H1 (cell line): Measurements from ENCODE around the gene HK2. TPM values are rescaled to one million over a fixed set of nuclear protein-coding genes. Genes with fewer than 3 reads are reported as not detected.

Experiments used
- CTCF ChIA-PET: fragments of 300-600 bp; sonication (Branson Sonifier 250); formaldehyde crosslinking; loops from one replicate; lab custom pipeline; 2021; ENCODE audit not compliant: partially characterized antibody; lab: Charles Lee
- POLR2A ChIA-PET: fragments of 300-600 bp; sonication (Branson Sonifier 250); formaldehyde crosslinking; loops from one replicate; lab custom pipeline; 2021; ENCODE audit warnings: inconsistent platforms; ENCODE audit not compliant: partially characterized antibody; lab: Charles Lee
- DNase-seq, 2 experiments: peaks; one replicate each; pipeline versions ENCODE4 v3.0.0 to v3.0.0-alpha.2; 2010 to 2022; ENCODE audit warnings: low spot score in 2 of 2, low read depth in 1 of 2, mixed read lengths in 1 of 2
- FAIRE-seq: peaks from 2 replicates; lab custom pipeline; 2011; peaks lifted over from hg19 to GRCh38; lab: Jason Lieb, UNC
- H2AFZ ChIP-seq: 2 replicates; pipeline ENCODE4 v1.8.1; 2012; ENCODE audit warnings: low read length, inconsistent platforms
- H2AK5ac ChIP-seq: 2 replicates; pipeline ENCODE4 v1.6.1; 2013; ENCODE audit warnings: low read depth, low read length
- H2BK120ac ChIP-seq: replicated peaks from 2 replicates; pipeline ENCODE3; 2013; ENCODE audit warnings: low read depth, low read length, inconsistent platforms
- H2BK12ac ChIP-seq: 2 replicates; pipeline ENCODE4 v1.6.1; 2013; ENCODE audit warnings: low read depth, low read length
- H2BK15ac ChIP-seq: 2 replicates; pipeline ENCODE4 v1.6.1; 2013; ENCODE audit warnings: low read length
- H2BK20ac ChIP-seq: 2 replicates; pipeline ENCODE4 v1.6.1; 2013; ENCODE audit warnings: low read length
- H2BK5ac ChIP-seq: 2 replicates; pipeline ENCODE4 v1.6.1; 2013; ENCODE audit warnings: low read depth, low read length
- H3K14ac ChIP-seq: 2 replicates; pipeline ENCODE4 v1.6.1; 2013; ENCODE audit warnings: inconsistent platforms; ENCODE audit not compliant: insufficient read length
- H3K18ac ChIP-seq: 2 replicates; pipeline ENCODE4 v1.6.1; 2013; ENCODE audit warnings: low read length; ENCODE audit errors: extremely low read depth
- H3K23ac ChIP-seq: 2 replicates; pipeline ENCODE4 v1.6.1; 2013; ENCODE audit warnings: inconsistent platforms; ENCODE audit not compliant: insufficient read length
- H3K23me2 ChIP-seq: 2 replicates; pipeline ENCODE4 v1.6.1; 2013; ENCODE audit warnings: low read depth, low read length
- H3K27ac ChIP-seq: 2 replicates; pipeline ENCODE4 v1.6.1; 2011; ENCODE audit warnings: low read depth, low read length, inconsistent platforms
- H3K27me3 ChIP-seq, 4 experiments: replicated peaks in 1 of 4; 1 replicate in 1 of 4; 2 replicates in 3 of 4; pipeline versions ENCODE4 v1.6.1 to v1.8.1; 2011 to 2013; ENCODE audit warnings: low read length in 3 of 4, mild to moderate bottlenecking in 3 of 4, inconsistent platforms in 2 of 4, mixed read lengths in 2 of 4, moderate library complexity in 1 of 4; ENCODE audit not compliant: control insufficient read depth in 3 of 4, insufficient read depth in 3 of 4; ENCODE audit errors: extremely low read depth in 1 of 4
- H3K36me3 ChIP-seq, 4 experiments: 2 replicates each; pipeline versions ENCODE4 v1.6.1 to v1.8.1; 2011 to 2013; ENCODE audit warnings: mild to moderate bottlenecking in 4 of 4, low read length in 3 of 4, moderate library complexity in 2 of 4, control low read depth in 1 of 4, inconsistent platforms in 1 of 4; ENCODE audit not compliant: insufficient read depth in 4 of 4, control insufficient read depth in 2 of 4
- H3K4ac ChIP-seq: replicated peaks from 2 replicates; pipeline ENCODE3; 2013; ENCODE audit warnings: low read length, low read depth, mixed read lengths, inconsistent platforms; ENCODE audit not compliant: insufficient read length
- H3K4me1 ChIP-seq, 4 experiments: replicated peaks in 1 of 4; 1 replicate in 1 of 4; 2 replicates in 3 of 4; pipeline versions ENCODE4 v1.6.1 to v1.8.1; 2011 to 2013; ENCODE audit warnings: low read length in 3 of 4, inconsistent platforms in 2 of 4, mixed read lengths in 1 of 4; ENCODE audit not compliant: insufficient read depth in 4 of 4, control insufficient read depth in 3 of 4
- H3K4me2 ChIP-seq, 2 experiments: 2 replicates each; pipeline versions ENCODE4 v1.6.1 to v1.8.1; 2011 to 2013; ENCODE audit warnings: low read depth in 2 of 2, low read length in 2 of 2, control low read depth in 1 of 2, inconsistent platforms in 1 of 2, mild to moderate bottlenecking in 1 of 2; ENCODE audit not compliant: insufficient read depth in 1 of 2
- H3K4me3 ChIP-seq, 4 experiments: fragments of 200-600, 300-600 bp in 1 of 4; sonication (generic), shearing (Covaris generic), sonication (Bioruptor Twin) in 1 of 4; 2 replicates each; pipeline versions ENCODE4 v1.5.1 to v1.8.1; 2011 to 2016; ENCODE audit warnings: low read length in 4 of 4, low read depth in 3 of 4, control low read depth in 2 of 4, inconsistent platforms in 2 of 4, mild to moderate bottlenecking in 2 of 4, mixed read lengths in 1 of 4, moderate library complexity in 1 of 4; ENCODE audit not compliant: insufficient read depth in 2 of 4; ENCODE audit errors: extremely low read depth in 1 of 4
- H3K56ac ChIP-seq: replicated peaks from 2 replicates; pipeline ENCODE3; 2013; ENCODE audit warnings: low read depth, mild to moderate bottlenecking, mixed read lengths, low read length, inconsistent platforms; ENCODE audit not compliant: insufficient read length
- H3K79me1 ChIP-seq: 2 replicates; pipeline ENCODE4 v1.6.1; 2013; ENCODE audit warnings: low read depth, low read length, control low read depth
- H3K79me2 ChIP-seq, 2 experiments: 2 replicates each; pipeline versions ENCODE4 v1.6.1 to v1.8.1; 2012 to 2013; ENCODE audit warnings: low read length in 2 of 2, mild to moderate bottlenecking in 2 of 2, inconsistent platforms in 1 of 2; ENCODE audit not compliant: insufficient read depth in 2 of 2, control insufficient read depth in 1 of 2
- H3K9ac ChIP-seq, 4 experiments: replicated peaks in 1 of 4; 1 replicate in 1 of 4; 2 replicates in 3 of 4; pipeline versions ENCODE4 v1.6.1 to v1.8.1; 2011 to 2013; ENCODE audit warnings: low read depth in 3 of 4, low read length in 3 of 4, control low read depth in 2 of 4, mild to moderate bottlenecking in 2 of 4, moderate library complexity in 2 of 4, inconsistent platforms in 1 of 4; ENCODE audit errors: extremely low read depth in 1 of 4
- H3K9me3 ChIP-seq, 2 experiments: 2 replicates each; pipeline versions ENCODE4 v1.6.1 to v1.8.1; 2012 to 2013; ENCODE audit warnings: mild to moderate bottlenecking in 2 of 2, moderate library complexity in 2 of 2, control low read depth in 1 of 2, inconsistent platforms in 1 of 2, low read depth in 1 of 2, low read length in 1 of 2, mixed read lengths in 1 of 2; ENCODE audit not compliant: insufficient read depth in 2 of 2
- H4K20me1 ChIP-seq, 2 experiments: replicated peaks in 1 of 2; 2 replicates each; pipeline versions ENCODE3 to v1.8.1; 2011 to 2013; ENCODE audit warnings: inconsistent platforms in 2 of 2, low read length in 2 of 2, mild to moderate bottlenecking in 1 of 2; ENCODE audit not compliant: insufficient read depth in 2 of 2, control insufficient read depth in 1 of 2
- H4K5ac ChIP-seq: 2 replicates; pipeline ENCODE4 v1.6.1; 2013; ENCODE audit warnings: low read length, low read depth, mixed read lengths, inconsistent platforms; ENCODE audit not compliant: insufficient read length
- H4K8ac ChIP-seq: 2 replicates; pipeline ENCODE4 v1.8.0; 2013; ENCODE audit warnings: mild to moderate bottlenecking, moderate library complexity, low read length, inconsistent platforms; ENCODE audit not compliant: insufficient read depth; ENCODE audit errors: extremely low read depth
- H4K91ac ChIP-seq: replicated peaks from 2 replicates; pipeline ENCODE3; 2013; ENCODE audit warnings: low read length, mixed read lengths, inconsistent platforms; ENCODE audit not compliant: insufficient read length
- CEBPB ChIP-seq: IDR thresholded peaks from 2 replicates; pipeline ENCODE4 v1.6.1; 2012; ENCODE audit warnings: low read depth, low read length
- EP300 ChIP-seq, 2 experiments: IDR thresholded peaks; 1 replicate in 1 of 2; 2 replicates in 1 of 2; pipeline ENCODE4 v1.6.1; 2011 to 2012; ENCODE audit warnings: low read depth in 2 of 2, low read length in 2 of 2, mild to moderate bottlenecking in 2 of 2, borderline replicate concordance in 1 of 2, inconsistent platforms in 1 of 2, moderate library complexity in 1 of 2
- POU5F1 ChIP-seq: IDR thresholded peaks from 2 replicates; pipeline ENCODE4 v1.6.1; 2011; ENCODE audit warnings: low read depth, mild to moderate bottlenecking, low read length, moderate library complexity
- TBP ChIP-seq: IDR thresholded peaks from 2 replicates; pipeline ENCODE4 v1.6.1; 2011; ENCODE audit warnings: low read depth, low read length, improper control_type of control experiment
- TEAD4 ChIP-seq: IDR thresholded peaks from 2 replicates; pipeline ENCODE4 v1.6.1; 2012; ENCODE audit warnings: low read depth, low read length, inconsistent platforms, mixed read lengths
- YY1 ChIP-seq: IDR thresholded peaks from 2 replicates; pipeline ENCODE4 v1.6.1; 2011; ENCODE audit warnings: low read depth, mild to moderate bottlenecking, low read length
- WGBS, 2 experiments: shearing (Covaris generic) in 1 of 2; methylation state at CpG; one replicate each; pipeline versions ENCODE4 v1.1.6 to v1.1.7; 2013 to 2015; ENCODE audit warnings: low lambda C conversion rate in 2 of 2, mixed read lengths in 2 of 2, inconsistent platforms in 1 of 2, low coverage in 1 of 2, missing lambda C conversion rate in 1 of 2; ENCODE audit not compliant: insufficient replicate concordance in 2 of 2, insufficient coverage in 1 of 2, insufficient read length in 1 of 2; ENCODE audit errors: extremely low coverage in 1 of 2, missing lambda C conversion rate in 1 of 2; 5-methylcytosine and 5-hydroxymethylcytosine counted together
- polyA plus RNA-seq, 7 experiments: library from polyadenylated mRNA; depleted of rRNA in 3 of 7; stranded (reverse) in 5 of 7; unstranded in 2 of 7; fragments of >200 nt in 5 of 7; fragments of 200-250 nt in 2 of 7; gene quantifications; 1 replicate in 5 of 7; 2 replicates in 1 of 7; 4 replicates in 1 of 7; pipeline versions ENCODE4 v1.2.1 to v1.2.3, GENCODE V29; 2011 to 2013; ENCODE audit warnings: missing spikeins in 2 of 7, mixed read lengths in 2 of 7
- total RNA-seq: library from RNA; stranded (reverse); fragmentation: NEBNext Ultra II Directional; extraction: Animal tissue kit (Norgen Biotek cat#: 25700); gene quantifications from 2 replicates; pipeline ENCODE4 v1.2.1, GENCODE V29; 2021
- TF ChIP-seq, protein P1 (sequence below): IDR thresholded peaks from 2 replicates; pipeline ENCODE4 v1.6.1; 2011; ENCODE audit warnings: low read length, improper control_type of control experiment

Gene HK2
- total and polyA plus RNA-seq, 2 of the 8 experiments (the other 6 are each of a cell fraction or from before 2014, with no cell fraction given) = 22.1 to 61.9 TPM

DNA sequence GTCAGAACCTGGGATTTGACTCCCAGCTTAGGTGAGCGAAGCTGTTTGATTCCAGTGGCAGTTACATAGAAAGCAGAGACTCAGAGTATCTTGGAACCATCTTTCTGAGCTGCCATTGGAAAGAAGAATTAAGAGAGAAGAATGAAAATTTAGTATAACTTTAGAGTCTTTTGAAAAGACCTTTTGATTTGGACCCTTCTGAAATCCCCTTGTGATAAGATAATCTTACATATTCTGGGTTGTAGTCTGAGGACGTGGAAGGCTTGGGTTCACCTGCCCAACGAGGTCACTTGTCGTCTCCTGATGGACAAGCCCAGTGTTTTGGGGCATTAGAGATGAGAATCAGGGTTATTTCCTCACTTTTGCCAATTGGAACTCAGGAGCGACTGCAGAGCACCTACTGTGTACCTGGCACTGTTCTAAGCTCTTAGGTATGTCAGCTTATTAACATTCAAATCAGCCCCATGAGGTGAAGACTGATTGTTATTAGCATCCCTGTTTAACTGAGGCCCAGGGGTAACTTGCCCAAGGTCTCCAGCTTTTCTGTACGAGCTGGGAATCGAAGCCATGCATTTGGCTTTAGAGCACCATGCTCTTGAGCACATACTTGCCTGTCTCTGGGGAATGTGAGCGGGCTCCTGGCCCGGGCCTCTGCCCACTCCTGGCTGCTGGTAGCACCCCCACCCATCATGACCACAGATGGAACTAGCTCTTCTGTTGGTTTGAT is 2.9 kb downstream of the HK2 start:
- CTCF ChIA-PET = interaction anchor here (0.5 to 9.1 kb wide), 35 partner anchors 8 to 641 kb away, joined by 3 to 117 read pairs (median 5); no protein-coding TSS in a partner anchor
- FAIRE-seq = peak; percentile 70
- H3K4me3 ChIP-seq = peak overlapping the region; percentile 11 to 88 (median 40); a peak in 7 of 8 replicates
- TF ChIP-seq CEBPB (0 out of 2 replicates have a peak, but pooled peaks have one; percentile 22), TEAD4 (peak; percentile 39; the same call in 1 of the 2 replicates), EP300 (IDR thresholded peaks at IDR 0.05; ENCODE audit: borderline replicate concordance in 1 of 2, low read depth in 2 of 2, low read length in 2 of 2) (peak in 1 of 2 experiments; percentile 32; a peak in 1 of 3 replicates), YY1 (peak; percentile 59; the same call in 1 of the 2 replicates), TBP (peak; percentile 55; the same call in 1 of the 2 replicates), POU5F1 (peak; percentile 44; the same call in 1 of the 2 replicates)
- TF ChIP-seq, protein P1, sequence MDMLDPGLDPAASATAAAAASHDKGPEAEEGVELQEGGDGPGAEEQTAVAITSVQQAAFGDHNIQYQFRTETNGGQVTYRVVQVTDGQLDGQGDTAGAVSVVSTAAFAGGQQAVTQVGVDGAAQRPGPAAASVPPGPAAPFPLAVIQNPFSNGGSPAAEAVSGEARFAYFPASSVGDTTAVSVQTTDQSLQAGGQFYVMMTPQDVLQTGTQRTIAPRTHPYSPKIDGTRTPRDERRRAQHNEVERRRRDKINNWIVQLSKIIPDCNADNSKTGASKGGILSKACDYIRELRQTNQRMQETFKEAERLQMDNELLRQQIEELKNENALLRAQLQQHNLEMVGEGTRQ = no peak

More for the DNA sequence above, 2.9 kb downstream of the HK2 start:
- Histone ChIP-seq H3K4me1 (peaks cover 7 to 26% (median 20%) of the 10 kb centered on the region in 4 experiments), H2AFZ (no peak overlapping the region), H4K91ac (peak overlapping the region; percentile 34), H2BK15ac (no peak overlapping the region), H3K4me2 (peak overlapping the region; percentile 85 to 96), H2BK20ac (0 out of 2 replicates have a peak overlapping the region, but pooled peaks have one; percentile 11), H2BK12ac (peak overlapping the region; percentile 62; the same call in 1 of the 2 replicates), H3K9me3 (no peaks in the 10 kb centered on the region), H3K14ac (no peak overlapping the region), H3K56ac (no peak overlapping the region), H3K27ac (peak overlapping the region; percentile 2; the same call in 1 of the 2 replicates), H3K9ac (no peak overlapping the region), H3K27me3 (no peaks in the 10 kb centered on the region), H4K8ac (no peak overlapping the region), H3K36me3 (no peaks in the 10 kb centered on the region), H3K4ac (peak overlapping the region; percentile 57), H3K79me1 (peaks cover 11% of the 10 kb centered on the region), H2AK5ac (no peak overlapping the region), H4K20me1 (peaks cover 17 to 21% of the 10 kb centered on the region in 2 experiments), H3K18ac (peak overlapping the region; percentile 96), H2BK120ac (peak overlapping the region; percentile 24), H3K79me2 (peaks cover 24 to 64% of the 10 kb centered on the region in 2 experiments), H2BK5ac (peak overlapping the region; percentile 55; the same call in 1 of the 2 replicates), H3K23ac (no peak overlapping the region), H4K5ac (no peak overlapping the region), H3K23me2 (peaks cover 11% of the 10 kb centered on the region; the same call in 1 of the 2 replicates)
- DNase-seq = peak; percentile 58 to 73
- WGBS, 2 experiments = 6% methylated on average over 9 of the region's 9 CpGs; no CpG with 5 or more reads in 1 of the 2 experiments
- POLR2A ChIA-PET = interaction anchor here (1.0 to 7.8 kb wide), 11 partner anchors 7 to 316 kb away, joined by 3 to 95 read pairs (median 16); no protein-coding TSS in a partner anchor
